ENCODE measurements around the gene LMF1. TPM values are rescaled to one million over a fixed set of nuclear protein-coding genes. Genes with fewer than 3 reads are reported as not detected.

The LMF1 gene
- total RNA-seq, 3 donors from 2014 or later (not counting 1 experiment from before 2014, with no cell fraction given) = 28.2 to 42.2 (median 41.2) TPM

DNA sequence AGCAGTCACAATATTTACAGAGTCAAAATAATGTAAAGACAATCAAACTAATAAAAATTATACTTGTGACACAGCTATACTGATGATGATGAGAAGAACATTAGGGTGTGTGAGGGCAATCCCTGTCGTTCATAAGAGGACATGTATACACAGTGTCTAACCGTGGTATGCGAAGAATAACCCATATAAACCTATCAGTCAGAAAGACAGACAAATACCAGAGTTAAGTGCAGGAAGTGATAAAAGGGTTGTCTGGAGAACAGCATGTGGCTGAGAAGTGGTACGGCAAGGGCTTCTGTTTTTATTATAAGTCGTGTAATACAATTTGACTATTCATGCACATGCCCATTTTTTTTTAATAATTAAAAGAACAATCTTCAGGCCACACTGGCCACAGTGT lies 46.7 kb downstream of the LMF1 start:
- Mint-ChIP-seq H3K9me3 (no peaks in the 10 kb centered on the region), H3K27me3 (ENCODE audit: low read depth in 2 of 2) (no peaks in the 10 kb centered on the region), H3K27ac (no peak overlapping the region), H3K4me1 (no peaks in the 10 kb centered on the region), H3K4me3 (no peak overlapping the region), H3K36me3 (no peaks in the 10 kb centered on the region)
- intact Hi-C loops (cut with micrococcal nuclease) = no loop called here
- no peaks in the 10 kb centered on the region for H3K4me1 ChIP-seq (ENCODE audit: control insufficient read depth, insufficient read depth, low read length)
- H3K4me3 ChIP-seq (ENCODE audit: low read length) = no peak overlapping the region
- no peaks in the 10 kb centered on the region for H3K36me3 ChIP-seq (ENCODE audit: control insufficient read depth, insufficient read depth, low read length)
- no peaks in the 10 kb centered on the region for H3K27me3 ChIP-seq (ENCODE audit: control insufficient read depth, insufficient read depth, low read length)
- ATAC-seq = no peak
- WGBS (ENCODE audit: insufficient coverage) = 100% methylated on average over 1 of the region's 5 CpGs
- TF ChIP-seq, protein P1, sequence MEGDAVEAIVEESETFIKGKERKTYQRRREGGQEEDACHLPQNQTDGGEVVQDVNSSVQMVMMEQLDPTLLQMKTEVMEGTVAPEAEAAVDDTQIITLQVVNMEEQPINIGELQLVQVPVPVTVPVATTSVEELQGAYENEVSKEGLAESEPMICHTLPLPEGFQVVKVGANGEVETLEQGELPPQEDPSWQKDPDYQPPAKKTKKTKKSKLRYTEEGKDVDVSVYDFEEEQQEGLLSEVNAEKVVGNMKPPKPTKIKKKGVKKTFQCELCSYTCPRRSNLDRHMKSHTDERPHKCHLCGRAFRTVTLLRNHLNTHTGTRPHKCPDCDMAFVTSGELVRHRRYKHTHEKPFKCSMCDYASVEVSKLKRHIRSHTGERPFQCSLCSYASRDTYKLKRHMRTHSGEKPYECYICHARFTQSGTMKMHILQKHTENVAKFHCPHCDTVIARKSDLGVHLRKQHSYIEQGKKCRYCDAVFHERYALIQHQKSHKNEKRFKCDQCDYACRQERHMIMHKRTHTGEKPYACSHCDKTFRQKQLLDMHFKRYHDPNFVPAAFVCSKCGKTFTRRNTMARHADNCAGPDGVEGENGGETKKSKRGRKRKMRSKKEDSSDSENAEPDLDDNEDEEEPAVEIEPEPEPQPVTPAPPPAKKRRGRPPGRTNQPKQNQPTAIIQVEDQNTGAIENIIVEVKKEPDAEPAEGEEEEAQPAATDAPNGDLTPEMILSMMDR (IDR thresholded peaks at IDR 0.05) = no peak
- no peaks in the 10 kb centered on the region for H3K9me3 ChIP-seq (ENCODE audit: control insufficient read depth, insufficient read depth, low read length)
- no peak overlapping the region for H3K27ac ChIP-seq (ENCODE audit: low read length)
- DNase-seq = no peak

DNA sequence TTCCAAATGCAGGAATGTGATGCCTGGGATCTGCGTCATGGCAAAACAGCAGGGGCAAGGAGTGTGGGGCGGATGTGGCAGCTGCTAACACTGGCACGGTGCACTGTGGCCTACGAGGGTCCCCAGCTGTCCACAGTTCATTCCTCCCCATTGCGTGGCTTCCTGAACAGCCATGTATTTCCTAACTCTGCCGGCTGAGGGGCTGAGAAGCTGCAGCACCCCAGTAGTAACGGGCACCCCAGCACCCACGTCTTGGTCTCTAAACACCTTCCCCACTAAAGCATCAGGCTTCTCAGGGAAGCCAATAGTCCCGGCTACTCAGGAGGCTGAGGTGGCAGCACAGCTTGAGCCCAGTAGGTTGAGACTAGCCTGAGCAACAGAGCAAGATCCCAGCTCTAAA lies 47.6 kb downstream of the LMF1 start:
- H3K9me3 ChIP-seq (ENCODE audit: control insufficient read depth, insufficient read depth, low read length) = no peaks in the 10 kb centered on the region
- TF ChIP-seq, protein P1 (IDR thresholded peaks at IDR 0.05) = no peak
- H3K27ac ChIP-seq (ENCODE audit: low read length) = no peak overlapping the region
- H3K27ac Mint-ChIP-seq = no peak overlapping the region
- H3K4me1 ChIP-seq (ENCODE audit: control insufficient read depth, insufficient read depth, low read length) = no peaks in the 10 kb centered on the region
- no peak overlapping the region for H3K4me3 Mint-ChIP-seq
- WGBS (ENCODE audit: insufficient coverage) = 99% methylated on average over 9 of the region's 9 CpGs
- H3K9me3 Mint-ChIP-seq = no peaks in the 10 kb centered on the region
- no peaks in the 10 kb centered on the region for H3K4me1 Mint-ChIP-seq
- H3K36me3 Mint-ChIP-seq = no peaks in the 10 kb centered on the region
- no peaks in the 10 kb centered on the region for H3K36me3 ChIP-seq (ENCODE audit: control insufficient read depth, insufficient read depth, low read length)
- ATAC-seq (no peak), DNase-seq (no peak)
- intact Hi-C loops (cut with micrococcal nuclease) = no loop called here
- no peaks in the 10 kb centered on the region for H3K27me3 Mint-ChIP-seq (ENCODE audit: low read depth in 2 of 2)
- H3K27me3 ChIP-seq (ENCODE audit: control insufficient read depth, insufficient read depth, low read length) = no peaks in the 10 kb centered on the region
- H3K4me3 ChIP-seq (ENCODE audit: low read length) = no peak overlapping the region

DNA sequence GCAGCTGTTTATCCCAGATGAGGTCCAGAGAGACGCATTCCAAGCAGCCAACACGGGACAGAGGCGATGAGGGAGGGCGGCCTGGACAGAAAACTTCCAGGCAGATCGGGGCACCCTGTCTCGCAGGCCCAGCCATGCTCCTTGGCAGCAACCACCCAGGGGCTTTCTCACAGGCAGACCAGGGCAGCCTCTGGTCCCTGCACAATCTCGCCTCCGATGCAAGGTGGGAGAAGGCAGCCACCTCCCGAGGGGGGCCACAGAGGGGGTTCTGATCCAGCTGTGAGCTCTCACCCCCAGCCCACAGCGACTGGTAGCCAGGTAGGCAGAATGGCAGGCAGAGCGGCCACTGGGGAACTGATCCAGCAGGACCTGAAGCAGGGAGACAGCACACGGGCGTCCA lies 48.7 kb downstream of the LMF1 start:
- H3K27me3 ChIP-seq (ENCODE audit: control insufficient read depth, insufficient read depth, low read length) = no peaks in the 10 kb centered on the region
- Mint-ChIP-seq H3K4me1 (no peaks in the 10 kb centered on the region), H3K27me3 (ENCODE audit: low read depth in 2 of 2) (no peaks in the 10 kb centered on the region), H3K4me3 (no peak overlapping the region), H3K27ac (peak overlapping the region in 1 of 2 donors; percentile 42), H3K9me3 (no peaks in the 10 kb centered on the region), H3K36me3 (no peaks in the 10 kb centered on the region)
- H3K27ac ChIP-seq (ENCODE audit: low read length) = no peak overlapping the region
- H3K4me3 ChIP-seq (ENCODE audit: low read length) = no peak overlapping the region
- DNase-seq = no peak
- no peaks in the 10 kb centered on the region for H3K36me3 ChIP-seq (ENCODE audit: control insufficient read depth, insufficient read depth, low read length)
- no peaks in the 10 kb centered on the region for H3K9me3 ChIP-seq (ENCODE audit: control insufficient read depth, insufficient read depth, low read length)
- 97% methylated on average over 13 of the region's 13 CpGs for WGBS (ENCODE audit: insufficient coverage)
- TF ChIP-seq, protein P1 (IDR thresholded peaks at IDR 0.05) = no peak
- H3K4me1 ChIP-seq (ENCODE audit: control insufficient read depth, insufficient read depth, low read length) = no peaks in the 10 kb centered on the region
- no peak for ATAC-seq
- intact Hi-C loops (cut with micrococcal nuclease) = no loop called here

DNA sequence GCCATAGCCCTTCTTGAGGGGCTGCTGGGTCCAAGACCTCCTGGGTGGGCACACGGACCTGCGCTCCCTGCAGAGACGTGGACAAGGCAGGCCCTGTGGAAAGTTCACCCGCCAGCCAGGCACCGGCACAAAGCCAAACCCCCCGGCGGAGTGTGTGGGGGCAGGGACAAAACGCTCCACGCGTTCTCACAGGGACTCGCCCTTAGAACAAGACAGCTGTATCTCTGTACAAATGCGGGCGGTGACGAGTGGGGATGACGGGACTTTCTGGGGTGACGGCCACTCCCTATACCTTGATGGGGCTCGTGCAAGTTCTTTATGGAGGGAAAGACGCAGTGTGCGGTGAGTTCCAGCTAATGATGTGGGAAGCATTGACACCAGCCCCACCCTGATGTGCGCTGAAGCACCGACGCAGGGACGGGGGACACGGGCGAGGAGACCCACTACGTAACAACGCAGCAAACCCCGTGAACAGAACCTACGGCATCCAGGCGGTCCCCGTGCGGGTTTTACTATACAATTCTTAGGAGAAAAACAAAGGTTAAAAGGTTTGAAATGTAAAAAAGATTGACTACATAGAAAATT lies 49.4 kb downstream of the LMF1 start:
- no peaks in the 10 kb centered on the region for H3K27me3 ChIP-seq (ENCODE audit: control insufficient read depth, insufficient read depth, low read length)
- no peaks in the 10 kb centered on the region for H3K36me3 ChIP-seq (ENCODE audit: control insufficient read depth, insufficient read depth, low read length)
- 99% methylated on average over 32 of the region's 32 CpGs for WGBS (ENCODE audit: insufficient coverage)
- no peak overlapping the region for H3K4me3 ChIP-seq (ENCODE audit: low read length)
- Mint-ChIP-seq H3K4me1 (no peaks in the 10 kb centered on the region), H3K27ac (peak overlapping the region in 1 of 2 donors; percentile 42), H3K36me3 (no peaks in the 10 kb centered on the region), H3K9me3 (no peaks in the 10 kb centered on the region), H3K27me3 (ENCODE audit: low read depth in 2 of 2) (no peaks in the 10 kb centered on the region), H3K4me3 (no peak overlapping the region)
- TF ChIP-seq, protein P1 (IDR thresholded peaks at IDR 0.05) = no peak
- intact Hi-C loops (cut with micrococcal nuclease) = no loop called here
- ATAC-seq = no peak
- no peak overlapping the region for H3K27ac ChIP-seq (ENCODE audit: low read length)
- H3K4me1 ChIP-seq (ENCODE audit: control insufficient read depth, insufficient read depth, low read length) = no peaks in the 10 kb centered on the region
- DNase-seq = no peak
- no peaks in the 10 kb centered on the region for H3K9me3 ChIP-seq (ENCODE audit: control insufficient read depth, insufficient read depth, low read length)

All from natural killer cell (primary cell).